ENCODE measurements around the gene HOXB2. TPM values are rescaled to one million over a fixed set of nuclear protein-coding genes. Genes with fewer than 3 reads are reported as not detected.

The HOXB2 gene
- total RNA-seq, 1 donor from 2014 or later = 2.9 TPM

DNA sequence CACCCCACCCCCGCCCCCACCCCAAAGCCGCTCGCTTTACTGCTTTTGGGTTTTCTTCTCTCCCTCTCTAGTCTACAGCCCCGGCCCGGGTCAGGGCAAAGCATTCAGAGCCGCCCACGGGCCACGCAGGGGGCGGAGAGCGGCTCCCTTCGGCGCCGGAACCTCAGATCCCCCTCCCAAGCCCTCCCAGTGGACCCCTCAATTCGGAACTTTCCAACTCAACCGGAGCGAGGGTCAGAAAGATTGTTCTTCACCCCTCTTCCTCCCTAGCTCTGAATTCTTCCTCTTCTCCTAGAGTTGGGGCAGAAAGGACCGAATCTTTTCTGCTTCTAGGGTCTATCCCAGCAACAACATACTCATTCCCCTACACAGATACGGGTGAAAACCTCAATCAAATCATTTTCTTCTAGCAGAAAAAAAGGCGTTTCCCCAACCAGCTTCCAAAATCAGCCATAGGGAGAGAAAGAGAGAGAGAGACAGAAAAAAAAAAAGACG is 1.0 kb downstream of the HOXB2 start:
- ATAC-seq (ENCODE audit: low read depth) (peak; percentile 49), DNase-seq (peak; percentile 28)
- H3K27ac Mint-ChIP-seq = peak overlapping the region; percentile 82
- POLR2A ChIA-PET = interaction anchor here (0.6 to 1.5 kb wide), 3 partner anchors 105 to 776 kb away, joined by 3 to 4 read pairs (median 3); partner anchors contain the start of gene NFE2L1
- peaks cover 5% of the 10 kb centered on the region for H3K36me3 Mint-ChIP-seq (ENCODE audit: low read depth)
- peaks cover 37% of the 10 kb centered on the region for H3K27me3 Mint-ChIP-seq
- intact Hi-C loops (cut with micrococcal nuclease) = loop anchor here (5.0 kb wide), 1 partner anchor 1133 kb away; the partner anchor contains the start of gene SPOP
- H3K9me3 Mint-ChIP-seq = no peaks in the 10 kb centered on the region
- H3K4me3 Mint-ChIP-seq = peak overlapping the region; percentile 88
- peaks cover 40% of the 10 kb centered on the region for H3K4me1 Mint-ChIP-seq
- TF ChIP-seq, protein P1, sequence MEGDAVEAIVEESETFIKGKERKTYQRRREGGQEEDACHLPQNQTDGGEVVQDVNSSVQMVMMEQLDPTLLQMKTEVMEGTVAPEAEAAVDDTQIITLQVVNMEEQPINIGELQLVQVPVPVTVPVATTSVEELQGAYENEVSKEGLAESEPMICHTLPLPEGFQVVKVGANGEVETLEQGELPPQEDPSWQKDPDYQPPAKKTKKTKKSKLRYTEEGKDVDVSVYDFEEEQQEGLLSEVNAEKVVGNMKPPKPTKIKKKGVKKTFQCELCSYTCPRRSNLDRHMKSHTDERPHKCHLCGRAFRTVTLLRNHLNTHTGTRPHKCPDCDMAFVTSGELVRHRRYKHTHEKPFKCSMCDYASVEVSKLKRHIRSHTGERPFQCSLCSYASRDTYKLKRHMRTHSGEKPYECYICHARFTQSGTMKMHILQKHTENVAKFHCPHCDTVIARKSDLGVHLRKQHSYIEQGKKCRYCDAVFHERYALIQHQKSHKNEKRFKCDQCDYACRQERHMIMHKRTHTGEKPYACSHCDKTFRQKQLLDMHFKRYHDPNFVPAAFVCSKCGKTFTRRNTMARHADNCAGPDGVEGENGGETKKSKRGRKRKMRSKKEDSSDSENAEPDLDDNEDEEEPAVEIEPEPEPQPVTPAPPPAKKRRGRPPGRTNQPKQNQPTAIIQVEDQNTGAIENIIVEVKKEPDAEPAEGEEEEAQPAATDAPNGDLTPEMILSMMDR (IDR thresholded peaks at IDR 0.05) = no peak
- CTCF ChIA-PET = no interaction called here

DNA sequence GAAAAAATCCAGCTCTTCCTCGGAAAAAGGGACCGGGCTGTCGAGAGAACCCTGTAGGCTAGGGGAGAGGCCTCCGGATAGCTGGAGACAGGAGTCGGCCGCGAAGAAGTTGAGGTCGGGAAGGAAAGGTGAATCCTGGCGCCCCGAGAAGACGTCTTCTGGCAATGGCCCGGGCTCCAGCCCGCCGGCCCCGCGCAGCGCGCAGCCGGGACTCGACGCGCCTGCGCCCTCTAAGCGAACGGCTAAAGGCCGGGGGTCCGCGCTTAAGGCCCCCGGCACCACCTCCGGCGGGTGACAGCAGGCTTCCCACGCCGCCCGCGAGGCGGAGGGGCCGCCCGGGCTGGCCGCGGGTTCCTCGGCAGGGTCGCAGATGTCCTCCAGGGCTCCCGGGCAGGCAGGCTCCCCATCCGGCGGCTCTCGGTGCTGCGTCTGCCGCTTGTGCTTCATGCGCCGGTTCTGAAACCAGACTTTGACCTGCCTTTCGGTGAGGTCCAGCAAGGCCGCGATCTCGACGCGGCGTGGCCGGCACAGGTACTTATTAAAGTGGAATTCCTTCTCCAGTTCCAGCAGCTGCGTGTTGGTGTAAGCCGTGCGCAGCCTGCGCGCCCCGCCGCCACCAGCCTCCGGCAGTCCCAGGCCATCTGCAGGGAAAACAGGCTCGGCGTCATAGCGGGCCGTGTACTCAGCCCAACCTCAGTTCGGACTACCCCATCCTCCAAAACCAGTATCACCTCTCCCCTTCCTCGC is 1.6 kb downstream of the HOXB2 start:
- Mint-ChIP-seq H3K9me3 (no peaks in the 10 kb centered on the region), H3K4me1 (peaks cover 38% of the 10 kb centered on the region), H3K27me3 (peaks cover 35% of the 10 kb centered on the region), H3K36me3 (ENCODE audit: low read depth) (peaks cover 5% of the 10 kb centered on the region), H3K4me3 (peak overlapping the region; percentile 89), H3K27ac (peak overlapping the region; percentile 82)
- DNase-seq (peak; percentile 63), ATAC-seq (ENCODE audit: low read depth) (peak; percentile 59)
- ChIA-PET POLR2A (interaction anchor here (0.6 to 1.5 kb wide), 2 partner anchors 495 to 775 kb away, joined by 3 to 4 read pairs; partner anchors contain the start of gene NFE2L1), CTCF (no interaction called here)
- intact Hi-C loops (cut with micrococcal nuclease) = loop anchor here (5.0 kb wide), 1 partner anchor 1134 kb away; the partner anchor contains the start of gene SPOP
- TF ChIP-seq, protein P1 (IDR thresholded peaks at IDR 0.05) = no peak

DNA sequence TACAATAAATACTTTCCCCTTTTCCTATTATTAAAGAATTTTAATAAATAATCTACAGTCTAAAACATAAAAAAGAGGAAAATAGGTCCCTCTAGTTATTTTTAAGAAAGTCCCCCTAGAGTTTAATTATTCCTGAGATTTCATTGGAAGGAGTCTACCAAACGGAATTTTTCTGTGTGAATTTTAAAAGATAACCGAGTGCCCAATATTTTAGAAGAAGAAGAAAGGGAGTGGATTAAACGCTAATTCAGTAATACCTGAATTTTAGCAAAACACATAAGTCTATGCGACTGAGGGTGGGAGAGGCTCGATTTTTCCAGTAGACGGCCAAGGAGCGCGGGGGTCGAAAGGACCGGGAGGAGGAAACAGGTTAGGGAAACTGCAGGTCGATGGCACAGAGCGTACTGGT is 2.2 kb downstream of the HOXB2 start:
- ChIA-PET POLR2A (no interaction called here), CTCF (no interaction called here)
- TF ChIP-seq, protein P1 (IDR thresholded peaks at IDR 0.05) = no peak
- Mint-ChIP-seq H3K27me3 (peaks cover 35% of the 10 kb centered on the region), H3K27ac (peak overlapping the region; percentile 76), H3K9me3 (no peaks in the 10 kb centered on the region), H3K4me1 (peaks cover 34% of the 10 kb centered on the region), H3K4me3 (peak overlapping the region; percentile 89), H3K36me3 (ENCODE audit: low read depth) (peaks cover 5% of the 10 kb centered on the region)
- no peak for ATAC-seq (ENCODE audit: low read depth)
- intact Hi-C loops (cut with micrococcal nuclease) = loop anchor here (5.0 kb wide), 1 partner anchor 1135 kb away; the partner anchor contains the start of gene SPOP
- DNase-seq = no peak

DNA sequence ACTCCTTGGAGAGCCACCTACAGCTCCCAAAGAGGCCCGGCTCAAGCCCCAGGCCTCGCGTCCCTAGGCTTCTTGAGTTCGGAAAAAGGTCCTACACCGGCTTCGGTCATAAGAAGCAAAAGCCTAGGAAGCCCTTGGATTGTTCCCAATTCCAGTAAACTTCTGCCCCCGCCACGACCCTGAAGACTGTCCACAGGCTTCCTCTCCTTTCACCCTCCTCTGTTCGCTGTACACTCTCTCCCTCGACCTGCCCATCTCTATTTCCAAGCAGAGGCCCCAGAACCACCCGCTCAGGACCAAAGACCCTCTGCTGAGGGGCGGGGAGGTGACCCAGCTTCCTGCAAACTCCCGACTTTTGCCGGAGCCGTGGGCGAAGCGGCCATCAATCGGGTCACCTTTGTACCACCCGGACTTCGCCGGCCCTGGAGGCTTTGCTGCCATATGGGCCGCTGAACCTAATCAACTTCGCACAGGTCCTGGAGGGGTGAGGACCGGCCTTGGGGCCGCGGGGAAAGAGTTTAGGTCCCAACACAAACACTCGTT is 2.7 kb downstream of the HOXB2 start:
- Mint-ChIP-seq H3K4me1 (peaks cover 33% of the 10 kb centered on the region), H3K27me3 (peaks cover 40% of the 10 kb centered on the region), H3K4me3 (peak overlapping the region; percentile 87), H3K36me3 (ENCODE audit: low read depth) (peaks cover 5% of the 10 kb centered on the region), H3K9me3 (no peaks in the 10 kb centered on the region), H3K27ac (peak overlapping the region; percentile 92)
- CTCF ChIA-PET = no interaction called here
- DNase-seq (peak; percentile 21), ATAC-seq (ENCODE audit: low read depth) (no peak)
- POLR2A ChIA-PET = interaction anchor here (1.2 to 1.3 kb wide), 2 partner anchors 37 to 646 kb away, joined by 3 to 4 read pairs; partner anchors contain the start of gene SP2
- intact Hi-C loops (cut with micrococcal nuclease) = loop anchor here (5.0 kb wide), 1 partner anchor 1135 kb away; the partner anchor contains the start of gene SPOP
- TF ChIP-seq, protein P1 (IDR thresholded peaks at IDR 0.05) = no peak

Measured in activated B cell treated with CpG ODN at 0.5 μM for 24 hours (primary cell).